Measurements from ENCODE around the gene SSTR1.

Gene SSTR1

DNA sequence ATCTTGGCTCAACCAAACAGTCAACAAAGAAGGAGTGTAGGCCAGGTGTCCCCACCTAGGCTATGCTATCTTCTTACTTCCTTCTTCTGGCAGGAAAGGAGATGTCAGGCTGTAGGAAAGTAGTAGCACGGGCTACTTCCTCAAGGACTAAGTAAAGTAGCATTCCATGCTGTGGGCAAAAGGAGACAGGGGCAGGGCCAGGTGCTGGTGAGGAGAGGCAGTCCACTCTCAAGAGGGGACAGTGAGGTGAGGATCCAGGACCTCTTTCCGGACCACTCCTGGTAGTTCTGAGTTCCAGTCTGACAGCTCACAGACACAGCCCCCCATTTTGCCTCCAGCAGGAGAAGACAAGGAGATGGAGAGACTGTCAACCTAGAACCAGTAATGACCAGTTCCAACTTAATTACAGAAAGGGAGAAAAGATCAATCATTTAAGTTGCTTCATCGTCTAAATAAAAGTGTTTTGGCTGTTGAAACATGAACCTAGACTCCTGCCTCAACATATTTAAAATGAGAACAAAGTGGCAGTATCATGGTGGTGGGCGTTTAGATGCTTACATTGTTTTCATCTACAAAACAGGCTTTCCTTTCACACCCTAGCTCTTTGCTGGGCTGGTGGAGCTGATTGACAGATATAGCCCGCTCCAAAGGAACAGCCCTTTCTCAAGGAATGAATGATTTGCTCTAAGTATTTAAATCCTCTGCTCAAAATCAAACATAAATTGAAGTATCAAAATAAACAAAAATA is 5.1 kb upstream of the SSTR1 start:
- no peak for DNase-seq (ENCODE audit: low read depth in 4 of 4, low spot score in 1 of 4)

- no peak for DNase-seq (ENCODE audit: low read depth in 4 of 4, low spot score in 1 of 4)
These were observed 3.6 kb upstream of the SSTR1 start for GRCh38 chr14:38203929-38204718.

- no peak for DNase-seq (ENCODE audit: low read depth in 4 of 4, low spot score in 1 of 4)
These were observed 3.0 kb upstream of the SSTR1 start for GRCh38 chr14:38204719-38205115.

DNA sequence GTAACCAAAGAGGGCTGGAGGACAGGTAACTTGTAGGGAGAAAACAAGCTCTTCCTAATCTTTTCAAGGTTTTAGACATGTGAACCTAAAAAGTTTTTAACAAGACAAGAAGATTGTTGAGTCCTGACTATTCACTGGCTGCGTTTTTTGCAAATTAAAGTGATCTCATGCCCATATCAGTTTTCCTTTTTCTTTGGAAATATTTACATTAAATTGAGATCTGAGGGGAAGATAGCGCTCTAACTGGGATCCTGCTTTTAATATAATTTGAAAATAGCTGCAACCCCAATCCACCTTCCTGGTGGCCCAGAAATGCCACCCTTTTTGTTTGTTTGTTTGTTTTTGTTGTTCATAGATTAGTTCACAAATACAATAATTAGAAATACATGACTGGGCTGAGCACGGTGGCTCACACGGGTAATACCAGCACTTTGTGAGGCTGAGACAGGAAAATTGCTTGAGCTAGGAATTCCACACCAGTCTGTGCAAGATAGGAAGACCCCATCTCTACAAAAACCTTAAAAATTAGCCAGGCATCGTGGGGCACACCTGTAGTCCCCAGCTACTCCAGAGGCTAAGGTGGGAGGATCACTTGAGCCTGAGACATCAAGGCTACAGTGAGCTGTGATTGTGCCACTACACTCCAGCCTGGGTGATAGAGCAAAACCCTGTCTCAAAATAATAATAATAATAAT is 2.4 kb upstream of the SSTR1 start:
- DNase-seq (ENCODE audit: low read depth in 4 of 4, low spot score in 1 of 4) = no peak

- DNase-seq (ENCODE audit: low read depth in 4 of 4, low spot score in 1 of 4) = no peak
These were observed 1.6 kb upstream of the SSTR1 start for GRCh38 chr14:38205949-38206665.

DNA sequence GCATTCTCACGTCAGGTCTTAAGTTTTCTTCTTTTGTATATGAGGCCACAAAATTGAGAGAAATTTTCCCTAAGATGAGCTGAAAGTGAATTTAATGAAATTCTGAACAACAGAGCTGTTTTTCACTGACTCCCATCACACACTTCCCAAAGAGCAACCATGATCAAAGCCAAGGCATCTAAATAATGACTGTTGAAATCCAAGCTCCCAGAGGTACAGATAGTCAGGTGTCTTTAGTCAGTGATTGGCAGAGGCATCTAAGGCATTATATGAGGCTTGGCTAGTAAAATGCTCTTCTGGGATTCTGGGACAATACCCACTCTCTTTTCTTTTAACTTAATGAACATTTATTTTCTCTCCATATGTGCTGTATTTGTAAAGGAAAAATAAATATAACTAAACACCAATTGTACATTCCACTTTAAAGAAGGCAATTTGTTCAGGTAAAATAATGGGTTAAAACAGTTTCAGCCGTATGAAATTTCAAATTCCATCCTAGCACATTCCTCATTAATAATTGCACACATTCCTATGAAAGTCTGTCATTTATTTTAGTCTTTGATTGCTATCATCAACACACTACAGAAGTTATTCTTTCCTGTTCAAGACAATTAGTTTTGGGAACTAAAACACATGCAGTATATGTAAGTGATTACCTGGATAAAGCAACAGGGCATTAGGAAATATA is 871 bp upstream of the SSTR1 start:
- DNase-seq (ENCODE audit: low read depth in 4 of 4, low spot score in 1 of 4) = no peak

GRCh38 chr14:38207377-38207735 is 348 bp upstream of the SSTR1 start:
- no peak for DNase-seq (ENCODE audit: low read depth in 4 of 4, low spot score in 1 of 4)

- DNase-seq (ENCODE audit: low read depth in 4 of 4, low spot score in 1 of 4) = no peak
These were observed 1.2 kb downstream of the SSTR1 start for GRCh38 chr14:38208618-38209562.

DNA sequence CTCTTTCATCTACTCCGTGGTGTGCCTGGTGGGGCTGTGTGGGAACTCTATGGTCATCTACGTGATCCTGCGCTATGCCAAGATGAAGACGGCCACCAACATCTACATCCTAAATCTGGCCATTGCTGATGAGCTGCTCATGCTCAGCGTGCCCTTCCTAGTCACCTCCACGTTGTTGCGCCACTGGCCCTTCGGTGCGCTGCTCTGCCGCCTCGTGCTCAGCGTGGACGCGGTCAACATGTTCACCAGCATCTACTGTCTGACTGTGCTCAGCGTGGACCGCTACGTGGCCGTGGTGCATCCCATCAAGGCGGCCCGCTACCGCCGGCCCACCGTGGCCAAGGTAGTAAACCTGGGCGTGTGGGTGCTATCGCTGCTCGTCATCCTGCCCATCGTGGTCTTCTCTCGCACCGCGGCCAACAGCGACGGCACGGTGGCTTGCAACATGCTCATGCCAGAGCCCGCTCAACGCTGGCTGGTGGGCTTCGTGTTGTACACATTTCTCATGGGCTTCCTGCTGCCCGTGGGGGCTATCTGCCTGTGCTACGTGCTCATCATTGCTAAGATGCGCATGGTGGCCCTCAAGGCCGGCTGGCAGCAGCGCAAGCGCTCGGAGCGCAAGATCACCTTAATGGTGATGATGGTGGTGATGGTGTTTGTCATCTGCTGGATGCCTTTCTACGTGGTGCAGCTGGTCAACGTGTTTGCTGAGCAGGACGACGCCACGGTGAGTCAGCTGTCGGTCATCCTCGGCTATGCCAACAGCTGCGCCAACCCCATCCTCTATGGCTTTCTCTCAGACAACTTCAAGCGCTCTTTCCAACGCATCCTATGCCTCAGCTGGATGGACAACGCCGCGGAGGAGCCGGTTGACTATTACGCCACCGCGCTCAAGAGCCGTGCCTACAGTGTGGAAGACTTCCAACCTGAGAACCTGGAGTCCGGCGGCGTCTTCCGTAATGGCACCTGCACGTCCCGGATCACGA is 2.2 kb downstream of the SSTR1 start:
- no peak for DNase-seq (ENCODE audit: low read depth in 4 of 4, low spot score in 1 of 4)

DNA sequence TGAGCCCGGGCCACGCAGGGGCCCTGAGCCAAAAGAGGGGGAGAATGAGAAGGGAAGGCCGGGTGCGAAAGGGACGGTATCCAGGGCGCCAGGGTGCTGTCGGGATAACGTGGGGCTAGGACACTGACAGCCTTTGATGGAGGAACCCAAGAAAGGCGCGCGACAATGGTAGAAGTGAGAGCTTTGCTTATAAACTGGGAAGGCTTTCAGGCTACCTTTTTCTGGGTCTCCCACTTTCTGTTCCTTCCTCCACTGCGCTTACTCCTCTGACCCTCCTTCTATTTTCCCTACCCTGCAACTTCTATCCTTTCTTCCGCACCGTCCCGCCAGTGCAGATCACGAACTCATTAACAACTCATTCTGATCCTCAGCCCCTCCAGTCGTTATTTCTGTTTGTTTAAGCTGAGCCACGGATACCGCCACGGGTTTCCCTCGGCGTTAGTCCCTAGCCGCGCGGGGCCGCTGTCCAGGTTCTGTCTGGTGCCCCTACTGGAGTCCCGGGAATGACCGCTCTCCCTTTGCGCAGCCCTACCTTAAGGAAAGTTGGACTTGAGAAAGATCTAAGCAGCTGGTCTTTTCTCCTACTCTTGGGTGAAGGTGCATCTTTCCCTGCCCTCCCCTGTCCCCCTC is 3.0 kb downstream of the SSTR1 start:
- no peak for DNase-seq (ENCODE audit: low read depth in 4 of 4, low spot score in 1 of 4)

- no peak for DNase-seq (ENCODE audit: low read depth in 4 of 4, low spot score in 1 of 4)
These were observed 3.6 kb downstream of the SSTR1 start for GRCh38 chr14:38211255-38211735.

DNA sequence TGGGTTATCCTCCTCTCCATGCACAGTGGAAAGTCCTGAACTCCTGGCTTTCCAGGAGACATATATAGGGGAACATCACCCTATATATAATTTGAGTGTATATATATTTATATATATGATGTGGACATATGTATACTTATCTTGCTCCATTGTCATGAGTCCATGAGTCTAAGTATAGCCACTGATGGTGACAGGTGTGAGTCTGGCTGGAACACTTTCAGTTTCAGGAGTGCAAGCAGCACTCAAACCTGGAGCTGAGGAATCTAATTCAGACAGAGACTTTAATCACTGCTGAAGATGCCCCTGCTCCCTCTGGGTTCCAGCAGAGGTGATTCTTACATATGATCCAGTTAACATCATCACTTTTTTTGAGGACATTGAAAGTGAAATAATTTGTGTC is 4.4 kb downstream of the SSTR1 start:
- DNase-seq (ENCODE audit: low read depth in 4 of 4, low spot score in 1 of 4) = no peak

DNA sequence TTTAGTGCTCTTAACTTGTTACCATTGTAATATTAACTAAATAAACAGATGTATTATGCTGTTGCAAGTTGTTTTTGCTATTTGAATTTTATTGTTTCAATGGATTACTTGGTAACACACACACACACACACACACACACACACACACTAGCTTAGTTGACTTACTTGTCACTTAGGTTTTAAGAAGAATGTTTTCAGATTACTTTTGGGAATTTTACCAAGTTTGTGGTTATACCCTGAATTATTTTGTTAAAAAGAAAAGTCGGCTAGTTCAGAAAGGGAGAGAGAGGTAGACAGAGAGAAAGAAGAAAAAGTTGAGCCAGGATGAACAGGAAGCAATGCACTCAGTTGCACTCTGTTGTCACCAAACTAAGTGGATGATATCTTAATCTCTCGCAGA is 5.3 kb downstream of the SSTR1 start:
- DNase-seq (ENCODE audit: low read depth in 4 of 4, low spot score in 1 of 4) = no peak

DNA sequence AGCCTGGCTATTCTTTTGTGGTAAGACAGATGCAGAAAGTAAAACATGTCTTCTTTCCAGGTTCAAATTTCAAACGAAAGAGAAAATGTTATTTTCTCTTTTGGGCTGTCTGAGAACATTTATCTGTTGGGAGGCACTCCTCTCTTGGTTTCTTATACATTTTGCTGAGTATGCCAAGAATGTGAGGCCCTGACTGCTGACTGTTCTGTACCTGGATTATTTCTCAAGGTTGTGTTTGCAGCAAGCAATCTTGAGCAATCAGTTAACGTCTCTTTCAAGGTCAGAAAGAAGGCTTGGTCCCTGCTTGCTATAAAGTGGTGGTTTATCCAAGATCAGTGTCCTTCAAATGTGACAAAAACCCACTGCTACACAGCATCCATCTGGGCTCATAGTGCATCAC is 9.8 kb downstream of the SSTR1 start:
- DNase-seq (ENCODE audit: low read depth in 4 of 4, low spot score in 1 of 4) = no peak

DNA sequence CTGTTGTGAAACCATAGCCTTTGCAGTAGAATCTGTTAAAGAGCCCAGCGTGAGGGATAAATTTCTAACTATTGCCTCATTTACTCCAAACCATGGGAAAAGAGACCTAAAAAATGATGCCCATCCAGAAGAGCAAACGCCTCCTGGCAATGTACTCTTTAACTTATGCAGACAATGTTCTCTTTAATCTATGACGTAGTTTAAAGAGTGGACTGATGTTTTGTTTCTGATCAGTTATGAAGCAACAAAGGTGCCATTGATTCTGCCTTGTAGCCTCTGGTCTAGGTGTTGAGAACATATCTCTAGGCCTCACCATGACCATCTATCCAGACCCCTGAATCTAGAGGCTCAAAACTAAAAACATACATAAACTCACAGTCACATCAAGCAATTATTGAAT is 13.4 kb downstream of the SSTR1 start:
- no peak for DNase-seq (ENCODE audit: low read depth in 4 of 4, low spot score in 1 of 4)

- no peak for DNase-seq (ENCODE audit: low read depth in 4 of 4, low spot score in 1 of 4)
These were observed 16.6 kb downstream of the SSTR1 start for GRCh38 chr14:38224338-38224737.

- no peak for DNase-seq (ENCODE audit: low read depth in 4 of 4, low spot score in 1 of 4)
These were observed 18.2 kb downstream of the SSTR1 start for GRCh38 chr14:38225946-38226345.

DNA sequence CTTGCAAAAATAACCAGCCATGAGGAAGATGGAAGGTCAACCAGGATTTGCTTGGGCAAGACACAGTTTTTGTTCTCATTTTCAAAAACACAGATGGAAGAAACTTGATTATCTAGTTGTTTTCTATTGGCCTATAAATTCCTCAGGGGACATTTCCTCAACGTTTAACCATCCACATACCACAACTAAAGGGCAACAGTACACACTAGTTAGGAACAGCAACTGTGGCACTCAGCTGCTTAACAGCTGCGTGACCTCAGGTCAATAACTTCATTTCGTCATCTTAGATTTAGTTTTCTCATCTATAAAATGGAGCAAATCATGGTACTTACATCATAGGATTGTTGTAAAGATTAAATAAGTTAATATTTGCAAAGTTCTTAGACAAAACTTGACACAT is 18.7 kb downstream of the SSTR1 start:
- DNase-seq (ENCODE audit: low read depth in 4 of 4, low spot score in 1 of 4) = no peak

All from stimulated activated CD4-positive, alpha-beta T cell treated with anti-CD3 and anti-CD28 coated beads, Interleukin-1b, Interleukin-23, amount 100 ng/mL, for 24 hours (primary cell).